Stimulated activated CD4-positive, alpha-beta T cell treated with anti-CD3 and anti-CD28 coated beads, Interleukin-2, amount 100 ng/mL, for 4 hours (primary cell): Measurements from ENCODE around the gene SKI.
"Not testable (repeated sequence)": the region's sequence is repeated elsewhere in the genome, so short reads cannot be mapped to it uniquely, and the experiment has no call there.

Experiments
- DNase-seq: peaks from one replicate; pipeline ENCODE4 v3.0.0-alpha.2; 2020; ENCODE audit warnings: low read depth

The SKI gene

GRCh38 chr1:2291577-2291976 lies 63.5 kb downstream of the SKI start:
- DNase-seq = no peak

GRCh38 chr1:2292725-2293450 lies 64.8 kb downstream of the SKI start:
- DNase-seq = no peak

- no peak for DNase-seq
Observed at GRCh38 chr1:2294033-2294724, 66.1 kb downstream of the SKI start.

GRCh38 chr1:2294725-2295078 lies 66.6 kb downstream of the SKI start:
- no peak for DNase-seq

- no peak for DNase-seq
Observed at GRCh38 chr1:2295526-2295925, 67.4 kb downstream of the SKI start.

- DNase-seq = not testable (repeated sequence)
Observed at GRCh38 chr1:2296211-2296610, 68.1 kb downstream of the SKI start.

GRCh38 chr1:2296614-2297013 lies 68.5 kb downstream of the SKI start:
- no peak for DNase-seq

GRCh38 chr1:2297246-2298011 lies 69.3 kb downstream of the SKI start:
- DNase-seq = no peak

GRCh38 chr1:2298685-2299084 lies 70.6 kb downstream of the SKI start:
- DNase-seq = no peak

GRCh38 chr1:2299131-2299627 lies 71.1 kb downstream of the SKI start:
- DNase-seq = no peak

- DNase-seq = peak; percentile 71
Observed at GRCh38 chr1:2300004-2300771, 72.1 kb downstream of the SKI start.

GRCh38 chr1:2300851-2301606 lies 72.9 kb downstream of the SKI start:
- DNase-seq = peak; percentile 76

- no peak for DNase-seq
Observed at GRCh38 chr1:2301607-2302291, 73.6 kb downstream of the SKI start.

GRCh38 chr1:2302292-2302925 lies 74.3 kb downstream of the SKI start:
- no peak for DNase-seq

- DNase-seq = no peak
Observed at GRCh38 chr1:2303016-2303775, 75.1 kb downstream of the SKI start.

- no peak for DNase-seq
Observed at GRCh38 chr1:2303781-2304180, 75.7 kb downstream of the SKI start.

GRCh38 chr1:2304282-2304681 lies 76.2 kb downstream of the SKI start:
- DNase-seq = no peak

- DNase-seq = no peak
Observed at GRCh38 chr1:2304921-2305681, 77.0 kb downstream of the SKI start.
